K562 (cell line): ENCODE results near the gene SPATA31D3. TPM values are rescaled to one million over a fixed set of nuclear protein-coding genes. Genes with fewer than 3 reads are reported as not detected.
"Not testable (repeated sequence)": the region's sequence is repeated elsewhere in the genome, so short reads cannot be mapped to it uniquely, and the experiment has no call there.

Experiments used
- ATAC-seq: fragments of 200-7000 bp; cut with Tn5 transposase; 3 replicates; pipeline ENCODE4 v1.9.1; 2020; ENCODE audit warnings: moderate library complexity
- BruUV-seq: library from RNA; stranded (reverse); fragments of 400-500 nt; replicated peaks from 2 replicates; lab custom pipeline; 2021; lab: Mats Ljungman, UMichigan
- CTCF ChIA-PET: fragments of 300-600 bp; formaldehyde crosslinking; extraction: SDS; loops from one replicate; lab custom pipeline; 2021; ENCODE audit warnings: low intra/inter-chr PET ratio; lab: Yijun Ruan, JAX
- POLR2A ChIA-PET: fragments of 300-600, 350-650 bp; sonication (Branson Sonifier 250); formaldehyde crosslinking; extraction: SDS; loops from one replicate; lab custom pipeline; 2021; ENCODE audit warnings: antibody characterized with exemption, inconsistent platforms; lab: Yijun Ruan, JAX
- DNase-seq, 4 experiments: peaks; one replicate each; pipeline versions ENCODE4 v3.0.0 to v3.0.0-alpha.2; 2011 to 2018; ENCODE audit warnings: low spot score in 3 of 4, mixed read lengths in 3 of 4; ENCODE audit errors: extremely low read depth in 1 of 4
- FAIRE-seq: peaks from 2 replicates; lab custom pipeline; 2011; peaks lifted over from hg19 to GRCh38; lab: Jason Lieb, UNC
- H2AFZ ChIP-seq: 2 replicates; pipeline ENCODE4 v1.6.0; 2011; ENCODE audit warnings: low read depth, low read length, control low read depth, inconsistent platforms
- H3K27ac ChIP-seq: fragments of 200-600 bp; 3 replicates; pipeline ENCODE4 v1.8.0; 2011; ENCODE audit warnings: low read depth, mild to moderate bottlenecking, control low read depth, inconsistent platforms, low read length, moderate library complexity, mixed read lengths; ENCODE audit errors: extremely low read depth
- H3K27me3 ChIP-seq, 2 experiments: fragments of 300-600 bp in 1 of 2; 2 replicates in 1 of 2; 3 replicates in 1 of 2; pipeline versions ENCODE4 v1.6.0 to v1.8.0; 2011; ENCODE audit warnings: inconsistent platforms in 2 of 2, low read length in 2 of 2, mild to moderate bottlenecking in 1 of 2, mixed read lengths in 1 of 2, moderate library complexity in 1 of 2; ENCODE audit not compliant: control insufficient read depth in 2 of 2, insufficient read depth in 2 of 2
- H3K36me3 ChIP-seq: fragments of 300-600 bp; 3 replicates; pipeline ENCODE4 v1.8.0; 2011; ENCODE audit warnings: mild to moderate bottlenecking, low read length, inconsistent platforms; ENCODE audit not compliant: control insufficient read depth, insufficient read depth
- H3K4me1 ChIP-seq, 2 experiments: fragments of 200-600 bp in 1 of 2; replicated peaks in 1 of 2; 2 replicates in 1 of 2; 3 replicates in 1 of 2; pipeline versions ENCODE4 v1.5.1 to v1.8.0; 2011; ENCODE audit warnings: inconsistent platforms in 2 of 2, low read length in 2 of 2, mild to moderate bottlenecking in 1 of 2, mixed read lengths in 1 of 2, moderate library complexity in 1 of 2; ENCODE audit not compliant: control insufficient read depth in 2 of 2, insufficient read depth in 2 of 2
- H3K4me2 ChIP-seq: 2 replicates; pipeline ENCODE4 v1.6.1; 2011; ENCODE audit warnings: low read length, control low read depth, inconsistent platforms, mixed read lengths; ENCODE audit not compliant: insufficient read depth
- H3K4me3 ChIP-seq: fragments of 200-600 bp; sonication (generic), shearing (Covaris generic); 2 replicates; pipeline ENCODE4 v1.5.1; 2016; ENCODE audit warnings: control low read depth, inconsistent platforms
- H3K79me2 ChIP-seq: fragments of 200-600 bp; 3 replicates; pipeline ENCODE4 v1.8.0; 2011; ENCODE audit warnings: low read length, inconsistent platforms; ENCODE audit not compliant: control insufficient read depth, insufficient read depth
- H3K9ac ChIP-seq, 2 experiments: 2 replicates each; pipeline versions ENCODE4 v1.6.0 to v1.6.1; 2011; ENCODE audit warnings: low read depth in 2 of 2, low read length in 2 of 2, control low read depth in 1 of 2, inconsistent platforms in 1 of 2, mild to moderate bottlenecking in 1 of 2, mixed read lengths in 1 of 2; ENCODE audit not compliant: insufficient read depth in 1 of 2
- H3K9me1 ChIP-seq: one replicate; pipeline ENCODE4 v1.6.0; 2011; ENCODE audit warnings: inconsistent platforms, mild to moderate bottlenecking, low read length, moderate library complexity; ENCODE audit not compliant: control insufficient read depth, insufficient read depth
- H3K9me3 ChIP-seq: replicated peaks from 2 replicates; pipeline ENCODE4 v1.5.1; 2011; ENCODE audit warnings: low read depth, low read length, inconsistent platforms; ENCODE audit not compliant: control insufficient read depth, insufficient read depth
- H4K20me1 ChIP-seq: replicated peaks from 2 replicates; pipeline ENCODE4 v1.6.1; 2011; ENCODE audit warnings: low read length, inconsistent platforms, mixed read lengths; ENCODE audit not compliant: control insufficient read depth, insufficient read depth
- WGBS: fragments of 100-300 bp; shearing (Covaris generic); methylation state at CpG from one replicate; pipeline ENCODE4 v1.1.6; 2016; ENCODE audit warnings: low coverage, mixed read lengths; ENCODE audit not compliant: insufficient coverage; ENCODE audit errors: missing lambda C conversion rate; 5-methylcytosine and 5-hydroxymethylcytosine counted together
- in situ Hi-C: fragments of 300-500 bp; cut with MboI; formaldehyde crosslinking; loops from 4 replicates; pipeline ENCODE4 v1.15.0; 2018; ENCODE audit warnings: inconsistent platforms, mixed read lengths
- intact Hi-C: fragments of 100-400 bp; cut with micrococcal nuclease; formaldehyde crosslinking; loops from 2 replicates; pipeline ENCODE4 v1.14.2; 2022
- polyA plus RNA-seq, 8 experiments: library from polyadenylated mRNA; depleted of rRNA in 4 of 8; stranded (reverse) in 5 of 8; unstranded in 3 of 8; fragments of >200 nt; fragmentation: Nextera tagmentation in 2 of 8; fragmentation: Illumina TruSeq in 1 of 8; extraction: Ambion mirVana in 2 of 8; extraction: Trizol in 1 of 8; gene quantifications; 2 replicates each; pipeline versions ENCODE4 v1.2.1 to v1.2.3, GENCODE V29; 2011 to 2014; ENCODE audit warnings: inconsistent platforms in 1 of 8, missing spikeins in 1 of 8
- total RNA-seq, 7 experiments: library from RNA; depleted of rRNA in 6 of 7; stranded (reverse); fragments of >200 nt in 6 of 7; fragmentation: Illumina TruSeq in 2 of 7; extraction: Trizol in 2 of 7; gene quantifications; 2 replicates each; pipeline versions ENCODE4 v1.2.1 to v1.2.3, GENCODE V29; 2011 to 2021; ENCODE audit warnings: low replicate concordance in 1 of 7

SPATA31D3 gene
- total and polyA plus RNA-seq, 9 of the 15 experiments (the other 6 are each of a cell fraction or from before 2014, with no cell fraction given) = not detected

DNA sequence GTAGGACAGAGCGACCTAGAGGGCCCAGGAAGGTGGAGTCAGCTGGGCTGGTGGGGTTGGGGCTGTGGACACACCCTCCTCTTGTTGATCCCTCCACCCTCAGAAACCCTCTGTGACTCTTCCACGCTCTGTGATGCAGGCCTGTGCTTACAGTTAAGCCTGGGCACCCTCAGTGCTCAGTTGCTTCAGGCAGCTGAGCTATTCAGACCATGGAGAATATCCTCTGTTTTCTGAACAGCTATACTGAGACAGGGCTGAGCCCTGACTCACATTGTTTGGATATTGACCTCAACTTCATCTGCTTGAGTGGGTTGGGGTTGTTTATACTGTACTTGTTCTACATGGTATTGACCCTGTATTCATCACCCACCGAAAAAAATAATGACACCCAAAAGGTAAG lies 15.0 kb upstream of the SPATA31D3 start, which contains the start of gene SPATA31D4:
TSS of gene SPATA31D4 (plus strand) at position 124 of the 400 bp plus-strand sequence. CDS start at position 210, 86 bp downstream.
- intact Hi-C loops, CTCF ChIA-PET: not testable (repeated sequence)
- WGBS = no CpG with 5 or more reads among the region's 3 CpGs

DNA sequence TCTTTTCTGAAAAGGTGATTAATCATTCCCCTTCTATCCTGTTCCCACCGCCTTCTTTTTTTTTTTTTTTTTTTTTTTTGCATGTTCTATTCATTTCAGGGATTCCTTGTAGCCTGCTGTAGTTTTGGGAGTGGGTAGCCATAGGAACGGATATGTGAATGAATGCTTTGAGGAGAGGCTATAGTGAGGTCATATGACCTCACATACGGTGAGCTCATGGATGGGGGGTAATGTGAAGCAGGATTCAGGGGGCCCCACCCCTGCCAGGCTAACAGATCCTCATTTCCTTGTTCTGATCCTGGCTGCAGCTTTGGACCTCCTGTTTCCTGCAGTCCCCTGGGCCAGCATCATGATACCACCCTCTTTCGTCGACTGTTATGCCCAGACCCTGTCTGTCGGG lies 13.2 kb upstream of the SPATA31D3 start:
- CTCF ChIA-PET, H3K27ac ChIP-seq, H3K36me3 ChIP-seq, H2AFZ ChIP-seq, H3K9ac ChIP-seq, intact Hi-C loops, H3K4me1 ChIP-seq, H4K20me1 ChIP-seq, H3K79me2 ChIP-seq, in situ Hi-C loops, POLR2A ChIA-PET, H3K9me1 ChIP-seq, BruUV-seq, ATAC-seq, DNase-seq, H3K9me3 ChIP-seq, H3K27me3 ChIP-seq, H3K4me3 ChIP-seq, FAIRE-seq, H3K4me2 ChIP-seq: not testable (repeated sequence)
- no CpG with 5 or more reads among the region's 6 CpGs for WGBS

More for the DNA sequence above, 15.0 kb upstream of the SPATA31D3 start, which contains the start of gene SPATA31D4:
- DNase-seq, H3K27me3 ChIP-seq, H3K79me2 ChIP-seq, H3K4me3 ChIP-seq, H3K9me3 ChIP-seq, BruUV-seq, H2AFZ ChIP-seq, H3K9ac ChIP-seq, H3K4me2 ChIP-seq, H3K27ac ChIP-seq, H3K9me1 ChIP-seq, ATAC-seq, in situ Hi-C loops, H4K20me1 ChIP-seq, FAIRE-seq, H3K36me3 ChIP-seq, H3K4me1 ChIP-seq, POLR2A ChIA-PET: not testable (repeated sequence)

GRCh38 chr9:81933547-81933946 lies 9.8 kb upstream of the SPATA31D3 start:
- POLR2A ChIA-PET, H3K4me3 ChIP-seq, CTCF ChIA-PET: not testable (repeated sequence)

DNA sequence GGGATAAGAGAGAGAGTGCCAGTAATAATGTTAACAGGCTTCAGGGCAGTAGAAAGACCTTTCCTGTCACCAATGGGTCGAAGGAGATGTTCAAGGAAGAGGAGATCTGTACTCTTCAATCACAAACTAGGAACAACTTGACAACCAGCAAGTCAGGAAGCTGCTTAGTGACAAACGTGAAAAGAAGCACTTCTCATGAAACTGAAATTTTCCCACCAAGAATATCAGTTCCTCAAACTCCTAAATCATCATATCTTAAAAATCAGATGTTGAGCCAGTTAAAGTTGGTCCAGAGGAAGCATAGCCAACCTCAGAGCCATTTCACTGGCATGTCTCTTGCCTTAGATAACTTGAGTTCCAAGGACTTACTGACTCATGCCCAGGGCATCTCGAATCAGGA lies 5.3 kb downstream of the SPATA31D3 start:
- no CpG with 5 or more reads among the region's 3 CpGs for WGBS
- BruUV-seq, intact Hi-C loops, H3K9ac ChIP-seq, DNase-seq, POLR2A ChIA-PET, in situ Hi-C loops, H3K27me3 ChIP-seq, H3K79me2 ChIP-seq, H3K4me3 ChIP-seq, H3K4me2 ChIP-seq, H4K20me1 ChIP-seq, CTCF ChIA-PET, H3K27ac ChIP-seq, H2AFZ ChIP-seq, H3K4me1 ChIP-seq, H3K9me1 ChIP-seq, H3K9me3 ChIP-seq, ATAC-seq, H3K36me3 ChIP-seq, FAIRE-seq: not testable (repeated sequence)

More at GRCh38 chr9:81933547-81933946, 9.8 kb upstream of the SPATA31D3 start:
- in situ Hi-C loops, H3K36me3 ChIP-seq, BruUV-seq, intact Hi-C loops, H3K79me2 ChIP-seq, DNase-seq, H3K27me3 ChIP-seq, ATAC-seq, H3K9me1 ChIP-seq, H2AFZ ChIP-seq, H3K4me1 ChIP-seq, H3K27ac ChIP-seq, H3K4me2 ChIP-seq, H3K9me3 ChIP-seq, H3K9ac ChIP-seq, FAIRE-seq, H4K20me1 ChIP-seq: not testable (repeated sequence)
- no CpG with 5 or more reads among the region's 3 CpGs for WGBS
